ENCODE results near the gene IL4R.

- TF ChIP-seq CTCF (IDR thresholded peaks at IDR 0.05), result no peak
- no peak for TF ChIP-seq POLR2A (IDR thresholded peaks at IDR 0.05)
Measured at GRCh38 chr16:27346819-27347218, 33.0 kb downstream of the IL4R start.
